ENCODE measurements around the gene ZDHHC14.
"Not testable (repeated sequence)": the region's sequence is repeated elsewhere in the genome, so short reads cannot be mapped to it uniquely, and the experiment has no call there.

The ZDHHC14 gene

GRCh38 chr6:157584036-157584435 lies 203.0 kb downstream of the ZDHHC14 start:
- DNase-seq: no peak

GRCh38 chr6:157585274-157586087 lies 204.5 kb downstream of the ZDHHC14 start:
- no peak for DNase-seq

- DNase-seq: no peak
Observed at GRCh38 chr6:157586088-157586414, 205.1 kb downstream of the ZDHHC14 start.

GRCh38 chr6:157586476-157587126 lies 205.6 kb downstream of the ZDHHC14 start:
- no peak for DNase-seq

GRCh38 chr6:157587127-157587926 lies 206.3 kb downstream of the ZDHHC14 start:
- no peak for DNase-seq

- DNase-seq: not testable (repeated sequence)
Observed at GRCh38 chr6:157590654-157591053, 209.7 kb downstream of the ZDHHC14 start.

- DNase-seq: no peak
Observed at GRCh38 chr6:157592541-157592940, 211.6 kb downstream of the ZDHHC14 start.

GRCh38 chr6:157592980-157593379 lies 212.0 kb downstream of the ZDHHC14 start:
- no peak for DNase-seq

- no peak for DNase-seq
Observed at GRCh38 chr6:157593596-157593995, 212.6 kb downstream of the ZDHHC14 start.

- no peak for DNase-seq
Observed at GRCh38 chr6:157594292-157594691, 213.3 kb downstream of the ZDHHC14 start.

GRCh38 chr6:157595768-157596167 lies 214.8 kb downstream of the ZDHHC14 start:
- DNase-seq: no peak

GRCh38 chr6:157596461-157596860 lies 215.5 kb downstream of the ZDHHC14 start:
- no peak for DNase-seq

GRCh38 chr6:157596886-157597285 lies 215.9 kb downstream of the ZDHHC14 start:
- no peak for DNase-seq

- no peak for DNase-seq
Observed at GRCh38 chr6:157597461-157598312, 216.7 kb downstream of the ZDHHC14 start.

- no peak for DNase-seq
Observed at GRCh38 chr6:157599191-157599590, 218.2 kb downstream of the ZDHHC14 start.

- DNase-seq: no peak
Observed at GRCh38 chr6:157600807-157601206, 219.8 kb downstream of the ZDHHC14 start.

- no peak for DNase-seq
Observed at GRCh38 chr6:157602521-157603295, 221.7 kb downstream of the ZDHHC14 start.

- DNase-seq: no peak
Observed at GRCh38 chr6:157603314-157603940, 222.4 kb downstream of the ZDHHC14 start.

GRCh38 chr6:157603971-157604370 lies 223.0 kb downstream of the ZDHHC14 start:
- DNase-seq: no peak

GRCh38 chr6:157604816-157605215 lies 223.8 kb downstream of the ZDHHC14 start:
- DNase-seq: no peak

- DNase-seq: no peak
Observed at GRCh38 chr6:157605484-157605883, 224.5 kb downstream of the ZDHHC14 start.

Data from NCI-H2171 (cell line).